EL (cell line): ENCODE results near the gene TMSB4X.
A peak's percentile ranks its signal among the peaks of the same experiment; 100 is the strongest.
"Not testable (repeated sequence)": the region's sequence is repeated elsewhere in the genome, so short reads cannot be mapped to it uniquely, and the experiment has no call there.

Source experiments
- DNase-seq: peaks from one replicate; pipeline ENCODE4 v3.0.0-alpha.2; 2016

The TMSB4X gene

DNA sequence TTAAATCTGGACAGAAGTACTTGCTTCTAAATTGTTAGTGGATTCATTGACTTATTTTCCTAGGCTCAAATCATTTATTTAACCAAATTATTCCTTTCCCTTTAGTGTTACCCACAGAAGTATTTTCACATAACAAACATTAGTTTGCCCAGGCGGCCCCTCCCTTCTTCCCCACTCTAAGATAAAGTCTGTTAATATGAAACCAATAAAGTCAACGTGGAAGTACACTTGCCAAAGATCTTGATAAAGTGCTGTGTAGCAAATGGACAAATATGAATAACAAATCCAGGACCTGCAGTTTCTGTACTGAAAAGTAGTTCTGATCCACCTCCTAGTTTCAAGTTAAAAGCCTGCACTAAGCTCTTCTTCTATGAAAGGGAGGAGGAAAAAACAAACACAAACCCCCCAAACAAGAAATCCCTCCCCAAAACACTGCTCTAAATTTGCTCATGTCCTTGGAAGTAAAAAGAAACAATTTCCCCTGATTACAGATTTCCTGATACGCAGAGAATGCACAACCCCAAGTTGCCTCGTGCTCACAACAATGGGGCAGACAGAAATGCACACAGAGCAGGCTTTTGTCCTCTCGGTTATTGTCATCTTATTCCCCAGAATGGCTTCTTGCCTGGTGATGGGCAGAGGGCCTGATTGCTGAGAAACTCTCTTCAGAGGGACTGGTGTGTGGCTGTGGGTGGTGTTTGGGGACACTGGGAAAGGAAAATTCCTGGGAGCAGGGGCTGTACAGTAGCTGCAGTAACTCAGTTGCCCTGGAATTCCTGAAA is 23.2 kb downstream of the TMSB4X start:
- DNase-seq = no peak

DNA sequence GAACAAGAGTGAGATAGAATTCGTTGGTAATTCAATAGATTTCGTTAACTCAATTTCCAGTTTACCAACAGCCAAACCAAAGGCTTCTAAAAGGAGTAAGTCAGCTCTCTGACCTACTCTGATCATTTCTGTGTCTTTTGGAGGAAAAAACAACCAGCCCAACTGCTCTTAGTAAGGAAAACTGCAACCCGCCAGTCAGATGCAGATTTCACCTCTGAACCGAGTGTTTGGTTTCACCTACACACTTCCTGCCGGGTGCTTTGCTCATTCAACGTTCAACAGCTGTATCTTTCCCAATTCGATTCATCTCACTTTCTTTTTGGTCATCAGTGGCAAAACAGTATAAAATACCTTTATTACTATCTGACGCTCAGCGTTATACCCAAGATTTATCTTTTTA is 24.5 kb downstream of the TMSB4X start:
- no peak for DNase-seq

DNA sequence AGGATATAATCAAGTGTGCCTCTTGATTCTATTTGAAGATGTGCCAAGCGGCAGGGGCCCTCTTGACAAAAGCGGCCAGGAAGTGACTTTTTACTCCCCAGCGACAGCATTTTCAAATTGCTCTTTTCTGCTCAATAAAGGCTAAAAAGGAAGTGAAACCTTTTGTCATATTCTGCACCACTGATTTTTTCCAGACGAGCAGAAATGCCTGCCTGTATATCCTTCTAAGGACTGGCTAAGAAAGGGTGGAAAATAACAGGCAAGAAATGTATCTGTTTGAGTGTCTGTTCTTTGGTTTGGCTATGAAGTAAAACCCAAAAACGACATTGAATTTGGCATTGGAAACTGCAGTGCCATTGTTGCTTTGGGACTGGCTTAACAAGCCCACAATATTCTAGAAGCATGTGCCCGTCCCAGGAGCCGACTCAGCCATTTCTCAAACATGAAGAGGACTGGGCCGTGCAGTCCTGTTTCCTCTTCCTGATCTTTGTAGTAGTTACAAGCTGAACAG is 25.4 kb downstream of the TMSB4X start:
- no peak for DNase-seq

DNA sequence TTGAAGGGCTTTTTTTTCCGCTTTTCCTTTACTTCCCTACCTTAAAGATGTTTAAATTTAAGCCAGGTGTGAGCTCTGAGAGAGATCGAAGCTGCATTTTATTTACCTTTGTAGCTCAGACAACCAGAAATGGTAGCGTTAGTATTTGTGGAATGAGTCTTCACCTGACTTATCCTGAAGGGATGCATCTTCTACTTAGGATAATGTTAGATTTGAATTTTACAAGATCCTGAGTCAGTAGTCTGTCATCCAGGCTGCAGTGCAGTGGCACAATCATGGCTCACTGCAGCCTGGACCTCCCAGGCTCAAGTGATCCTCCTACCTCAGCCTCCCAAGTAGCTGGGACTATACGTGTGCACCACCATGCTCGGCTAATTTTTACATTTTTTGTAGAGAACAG is 26.2 kb downstream of the TMSB4X start:
- no peak for DNase-seq

DNA sequence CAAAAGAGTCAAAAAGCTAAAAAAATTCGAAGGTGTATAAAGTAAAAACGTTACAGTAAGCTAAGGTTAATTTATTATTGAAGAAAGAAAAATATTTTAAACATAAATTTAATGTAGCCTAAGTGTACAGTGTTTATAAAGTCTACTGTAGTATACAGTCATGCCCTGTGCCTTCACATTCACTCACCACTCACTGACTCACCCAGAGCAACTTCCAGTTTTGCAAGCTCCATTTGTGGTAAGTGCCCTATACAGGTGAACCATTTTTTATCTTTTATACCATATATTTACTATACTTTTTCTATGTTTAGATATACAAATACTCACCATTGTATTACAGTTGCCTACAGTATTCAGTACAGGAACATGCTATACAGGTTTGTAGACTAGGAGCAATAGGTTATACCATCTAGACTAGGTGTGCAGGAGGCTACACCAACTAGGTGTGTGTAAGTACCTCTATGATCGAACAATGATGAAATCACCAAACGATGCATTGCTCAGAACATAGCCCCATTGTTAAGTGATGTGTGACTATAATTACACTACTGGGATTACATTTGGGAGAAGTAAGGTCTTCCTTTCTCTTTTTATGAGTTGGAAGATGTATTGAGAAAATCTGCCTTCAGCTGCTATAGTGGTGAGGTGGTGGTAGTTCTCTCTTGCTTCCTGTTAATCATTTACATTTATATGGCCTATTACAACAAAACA is 27.2 kb downstream of the TMSB4X start:
- DNase-seq = no peak

DNA sequence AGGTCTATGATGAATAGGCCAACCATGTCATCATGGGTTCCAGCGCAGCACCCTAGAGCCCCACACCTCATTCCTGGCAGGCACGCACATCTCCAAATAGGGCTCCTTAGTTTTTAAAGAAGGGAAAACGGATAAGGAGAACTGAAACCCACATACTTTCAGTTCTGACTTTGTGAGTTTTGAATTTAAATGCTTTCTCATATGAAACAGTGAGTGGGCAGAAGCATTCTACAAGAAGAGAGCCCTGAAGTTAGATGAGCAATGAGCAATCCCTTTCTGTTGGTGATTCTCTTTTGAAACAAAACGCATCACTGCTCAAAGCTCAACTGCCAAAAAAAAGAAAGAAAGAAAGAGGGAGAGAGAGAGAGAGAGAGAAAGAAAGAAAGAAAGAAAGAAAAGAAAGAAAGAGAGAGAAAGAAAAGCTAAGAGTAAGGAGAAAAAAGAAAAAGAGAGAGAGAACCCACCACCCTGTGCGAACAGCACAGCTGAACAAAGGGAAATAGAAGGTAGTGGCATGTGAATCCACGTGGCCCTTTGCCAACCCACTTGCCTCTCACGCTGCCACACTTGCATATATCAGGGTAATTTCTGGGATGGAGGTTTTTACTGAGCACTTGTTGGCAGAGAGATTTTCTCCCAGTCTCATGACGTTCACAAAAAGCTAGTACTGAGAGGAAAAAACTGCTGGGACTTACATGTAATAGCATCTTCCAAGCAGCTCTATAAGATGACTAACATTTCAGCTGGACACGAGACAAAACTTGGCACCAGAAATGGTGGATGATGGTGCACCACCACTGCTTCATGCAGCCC is 31.0 kb downstream of the TMSB4X start:
- no peak for DNase-seq

DNA sequence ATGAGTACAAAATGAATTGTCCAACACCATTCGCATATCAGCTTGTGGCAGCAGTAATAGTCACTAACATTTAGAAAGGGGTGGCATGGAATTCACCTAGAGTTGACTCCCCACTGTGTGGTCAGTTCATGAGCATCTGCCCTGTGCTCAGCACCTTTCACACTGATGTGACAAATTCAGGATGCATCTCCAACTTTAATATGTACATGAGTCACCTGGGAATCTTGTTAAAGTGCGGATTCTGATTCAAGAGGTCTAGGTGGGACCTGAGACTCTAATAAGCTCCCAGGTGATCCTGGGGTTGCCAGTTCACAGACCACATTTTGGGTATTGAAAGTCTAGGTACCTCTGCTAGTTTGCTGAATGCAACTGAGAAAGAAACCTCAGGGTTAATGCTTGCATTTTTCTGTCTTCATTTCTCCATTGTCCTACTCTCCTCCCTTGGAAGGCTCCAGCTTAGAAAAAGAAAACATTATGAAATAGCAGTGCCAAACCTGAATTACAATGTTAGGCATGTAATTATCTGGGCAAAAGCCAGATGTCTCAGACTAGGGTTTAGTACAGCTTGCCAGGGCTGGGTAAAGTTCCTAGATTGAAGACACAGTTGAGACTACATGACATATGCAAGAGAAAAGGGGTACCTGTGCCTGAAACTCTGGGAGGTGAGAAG is 32.7 kb downstream of the TMSB4X start:
- DNase-seq = peak; percentile 41

DNA sequence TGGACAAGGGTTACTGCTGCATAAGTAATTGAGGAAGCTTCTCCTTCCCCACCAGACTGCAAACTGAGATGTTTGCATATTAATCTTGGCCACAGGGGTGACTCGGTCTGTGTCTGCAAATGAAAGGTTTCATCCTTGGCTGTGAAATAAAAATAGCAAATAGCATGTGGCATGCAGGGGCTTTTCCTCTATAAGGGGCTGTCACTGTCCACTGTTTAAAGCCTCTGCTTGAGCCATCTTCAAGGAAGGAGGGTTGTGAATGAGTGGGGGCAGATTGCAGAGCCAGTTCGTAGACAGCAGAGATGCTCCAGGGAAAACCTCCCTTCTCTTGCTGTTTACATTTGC is 33.3 kb downstream of the TMSB4X start:
- DNase-seq = no peak

DNA sequence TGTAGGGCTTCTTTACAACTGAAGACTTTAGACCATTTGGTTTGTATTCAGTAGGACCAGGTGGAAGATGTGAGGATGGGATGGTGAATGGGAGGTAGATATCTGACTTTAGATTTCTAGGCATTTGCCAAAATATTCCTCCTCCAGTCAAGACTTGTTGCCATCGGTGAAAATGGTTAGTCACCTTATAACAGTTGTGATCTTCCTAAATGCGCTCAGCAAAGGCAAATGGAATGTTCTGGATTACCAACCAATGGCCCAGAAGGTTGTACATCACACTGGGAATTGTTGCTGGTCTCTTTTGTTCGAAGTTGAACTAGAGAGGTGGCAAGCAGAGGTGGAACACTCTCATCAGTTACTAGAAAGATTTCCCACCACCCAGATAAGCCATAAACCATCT is 33.9 kb downstream of the TMSB4X start:
- DNase-seq = no peak

DNA sequence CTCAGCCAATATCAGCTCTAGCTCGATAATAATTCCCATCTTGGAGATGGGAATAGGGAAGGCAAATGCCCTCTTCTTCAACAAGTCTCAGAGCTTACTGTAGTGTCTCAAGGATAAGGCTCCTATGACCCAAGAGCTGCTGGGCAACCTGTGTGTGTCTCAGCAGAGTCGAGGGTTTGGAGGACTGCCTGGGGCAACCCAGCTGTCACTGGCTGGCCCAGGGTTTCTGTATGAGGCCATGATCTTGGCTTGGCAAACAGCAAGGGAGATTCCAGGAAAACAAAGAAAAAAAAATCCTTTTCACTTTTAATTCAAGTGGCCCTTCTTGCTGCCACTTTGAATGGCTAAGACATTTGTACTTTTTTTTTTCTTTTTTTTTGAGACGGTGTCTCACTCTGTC is 34.4 kb downstream of the TMSB4X start:
- DNase-seq = peak; percentile 20

DNA sequence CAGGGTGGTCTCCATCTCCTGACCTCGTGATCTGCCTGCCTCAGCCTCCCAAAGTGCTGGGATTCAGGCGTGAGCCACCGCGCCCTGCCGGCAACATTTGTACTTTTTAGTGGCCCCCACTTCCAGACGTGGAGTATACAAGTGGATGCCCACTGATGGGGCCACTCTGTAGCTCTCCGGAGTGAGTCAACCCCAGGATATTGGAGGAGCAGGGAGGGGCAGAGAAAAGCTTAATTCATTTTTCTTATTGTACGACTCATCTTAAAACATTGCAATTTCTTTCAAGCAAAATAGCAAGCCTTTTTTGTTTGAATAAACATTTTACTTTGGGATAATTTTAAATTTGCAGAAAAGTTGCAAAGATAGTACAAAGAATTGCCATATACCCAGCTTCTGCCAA is 34.9 kb downstream of the TMSB4X start:
- DNase-seq = peak; percentile 42

DNA sequence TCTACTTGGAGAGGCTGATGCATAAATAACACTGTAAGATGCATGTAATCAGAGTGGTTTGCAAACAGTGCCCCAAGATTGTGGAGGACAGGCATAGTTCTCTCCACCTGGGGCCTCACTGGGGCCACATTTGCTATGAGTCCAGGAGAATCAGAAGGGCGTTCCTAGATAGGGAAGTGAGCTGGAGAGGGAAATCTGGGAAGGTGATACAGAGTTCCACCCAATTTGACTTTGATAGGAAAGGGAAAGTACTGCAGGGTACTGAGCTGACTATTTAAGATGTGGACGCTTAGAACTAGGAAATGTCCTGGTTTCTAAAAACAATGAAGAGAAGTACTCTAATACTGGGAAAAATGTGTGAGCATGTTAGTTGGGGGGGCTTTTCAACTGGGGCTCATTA is 35.6 kb downstream of the TMSB4X start:
- no peak for DNase-seq

DNA sequence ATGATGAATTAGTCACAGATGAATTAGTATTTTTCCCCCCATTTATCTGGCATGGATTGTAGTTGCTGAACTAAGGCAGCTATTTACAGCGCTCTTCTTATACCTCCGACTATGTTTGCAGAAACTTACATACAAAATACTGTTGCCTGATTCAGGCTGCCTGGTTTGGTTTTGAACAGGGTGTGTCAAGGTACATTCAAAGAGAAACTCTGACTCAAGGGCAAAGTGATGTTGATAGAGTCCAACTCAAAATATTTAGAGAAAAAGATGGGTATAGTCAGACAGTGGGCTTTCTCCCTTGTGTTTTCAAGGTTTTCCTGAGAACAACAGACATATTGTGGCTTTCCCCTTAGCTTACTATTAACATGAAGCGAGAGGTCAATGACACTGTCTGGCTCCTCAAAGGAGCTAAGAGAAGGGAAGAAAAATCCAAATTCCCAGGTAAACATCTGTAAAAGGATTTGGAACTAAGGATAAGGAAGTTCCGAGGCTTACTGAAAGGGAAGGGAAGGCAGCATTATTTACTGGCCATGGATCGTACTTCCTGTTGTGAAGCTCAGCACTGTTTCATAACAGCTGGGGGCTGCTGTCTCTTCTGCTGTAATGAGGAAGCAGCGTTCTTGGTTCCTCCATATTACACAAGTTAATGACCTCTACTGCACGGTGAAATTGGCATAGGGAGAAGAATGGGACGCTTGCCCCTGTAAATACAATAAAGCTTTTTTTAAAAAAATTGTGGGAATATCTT is 38.6 kb downstream of the TMSB4X start:
- no peak for DNase-seq

DNA sequence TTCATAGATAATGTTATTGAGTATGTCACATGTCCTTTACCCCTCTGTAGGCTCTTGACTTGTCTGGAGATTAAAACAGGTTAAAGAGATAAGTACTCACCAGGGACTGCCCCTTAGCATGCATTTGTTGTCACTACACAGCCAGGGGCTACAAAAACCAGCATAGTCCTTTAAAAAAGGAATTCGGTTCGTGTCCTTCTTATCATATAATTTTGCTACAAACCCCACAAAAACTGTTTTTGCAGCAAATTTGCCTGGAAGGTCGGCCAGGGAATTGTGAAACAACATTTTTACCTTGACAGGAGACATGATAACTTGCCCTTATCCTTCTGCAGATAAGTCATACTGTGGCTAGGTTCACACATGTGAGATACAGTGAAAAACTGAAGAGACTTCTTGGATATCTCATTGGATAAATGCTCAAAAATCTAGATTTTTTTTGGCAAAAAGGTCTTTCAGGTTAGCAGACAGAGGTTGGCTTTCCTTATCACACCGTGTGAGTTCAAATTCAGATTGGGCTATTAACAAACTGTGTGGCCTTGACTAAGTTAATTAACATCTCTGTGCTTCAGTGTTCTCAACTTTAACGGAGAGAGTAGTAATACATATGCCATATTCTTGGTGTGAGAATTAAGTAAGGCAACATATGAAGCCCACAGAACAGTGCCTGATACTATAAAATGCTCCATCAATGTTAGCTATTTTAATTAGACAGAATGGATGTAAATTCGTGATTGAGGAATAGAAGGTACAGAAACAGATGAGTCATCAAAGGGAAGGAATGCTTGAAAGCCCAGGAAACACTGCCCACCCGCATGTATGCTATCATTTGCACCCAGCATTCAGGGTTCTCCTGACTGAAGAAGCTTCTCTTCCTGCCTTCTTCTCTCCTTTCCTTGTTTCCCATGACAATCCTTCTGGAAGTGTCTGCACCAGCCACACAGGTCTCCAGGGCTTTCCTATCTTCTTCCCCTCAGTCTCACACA is 39.5 kb downstream of the TMSB4X start:
- peak; percentile 48 for DNase-seq

DNA sequence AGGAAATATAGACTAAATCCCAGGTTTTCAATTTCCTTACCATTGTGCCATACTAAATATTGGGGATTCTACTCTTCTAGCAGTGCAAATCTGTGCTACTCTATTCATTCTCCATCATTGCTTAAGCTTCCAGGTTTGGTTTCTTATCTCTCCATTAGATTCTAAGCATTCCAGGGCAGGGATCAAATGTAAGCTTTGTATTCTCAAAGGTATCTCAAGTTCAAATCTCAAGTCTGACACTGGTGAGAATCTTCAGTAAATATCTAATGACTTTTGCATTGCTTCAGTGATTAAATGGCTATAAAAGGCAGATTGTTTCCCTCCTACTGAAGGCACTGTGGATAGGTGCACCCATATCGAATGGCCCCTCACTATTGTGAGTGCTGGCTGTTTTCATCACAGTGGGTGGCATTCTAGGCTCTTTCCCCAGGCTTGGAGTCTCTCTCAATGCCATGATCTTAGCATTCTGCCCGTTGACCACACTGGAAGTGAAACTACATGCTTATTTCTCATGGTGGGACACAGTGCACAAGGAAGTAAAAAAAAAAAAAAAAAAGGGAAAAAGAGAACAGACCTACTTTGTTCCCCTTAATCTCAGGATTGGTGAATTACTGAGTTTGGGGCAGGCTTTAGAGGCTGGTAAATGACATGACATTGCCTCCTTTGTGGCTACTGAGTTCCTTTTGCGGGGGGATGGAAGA is 40.8 kb downstream of the TMSB4X start:
- DNase-seq = no peak

DNA sequence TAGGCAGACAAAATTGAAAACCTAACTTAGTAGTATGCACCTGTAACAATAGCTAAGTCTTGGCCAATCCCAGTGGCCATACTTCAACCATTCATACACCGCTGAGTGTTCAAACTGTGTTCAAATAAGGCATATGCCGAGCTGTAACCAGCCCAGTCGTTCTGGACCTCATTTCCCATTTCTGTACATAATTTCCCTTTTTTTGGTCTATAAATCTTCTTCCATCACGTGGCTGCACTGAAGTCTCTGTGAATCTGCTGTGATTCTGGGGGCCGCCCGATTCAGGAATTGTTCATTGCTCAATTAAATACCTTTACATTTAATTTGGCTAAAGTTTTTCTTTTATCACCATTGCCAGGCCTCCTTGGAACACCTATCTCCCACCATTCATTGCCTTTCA is 41.8 kb downstream of the TMSB4X start:
- not testable (repeated sequence) for DNase-seq

DNA sequence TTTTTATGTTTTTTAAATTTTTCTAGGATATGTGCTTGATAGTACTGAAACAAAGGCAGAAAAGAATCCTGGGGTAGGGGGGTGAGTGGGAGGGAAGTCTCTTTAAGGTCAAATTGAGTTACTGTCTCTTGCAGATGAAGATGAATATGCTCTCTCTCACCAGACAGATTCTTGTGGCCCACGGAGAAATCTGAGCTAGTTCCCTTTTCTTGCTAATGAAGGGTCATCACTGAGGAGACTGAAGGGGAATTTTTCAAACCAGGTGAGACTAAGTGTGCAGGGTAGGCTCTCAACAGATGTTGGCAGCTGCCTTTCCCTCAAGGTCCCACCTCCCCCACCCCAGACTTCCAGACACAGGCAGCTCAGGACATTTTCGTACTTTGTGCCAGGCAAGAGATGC is 48.0 kb downstream of the TMSB4X start:
- DNase-seq = no peak

DNA sequence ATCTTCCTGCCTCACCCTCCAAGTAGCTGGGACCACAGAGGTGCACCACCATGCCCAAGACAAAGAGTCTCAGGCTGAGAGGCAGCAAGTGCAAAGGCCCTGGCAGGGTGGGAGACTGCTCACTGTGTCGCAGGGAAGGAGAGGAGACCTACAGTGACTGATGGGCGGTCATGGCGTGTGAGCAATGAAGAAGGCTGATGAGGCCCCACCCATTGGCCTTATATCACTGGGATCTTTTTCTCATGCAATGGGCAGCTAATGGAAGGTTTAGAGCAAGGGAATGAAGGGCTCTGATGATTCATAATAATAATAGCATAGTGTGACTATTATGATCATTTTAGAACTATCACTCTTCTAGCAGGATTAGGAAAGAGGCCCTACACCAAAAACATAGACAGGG is 48.7 kb downstream of the TMSB4X start:
- DNase-seq = no peak

DNA sequence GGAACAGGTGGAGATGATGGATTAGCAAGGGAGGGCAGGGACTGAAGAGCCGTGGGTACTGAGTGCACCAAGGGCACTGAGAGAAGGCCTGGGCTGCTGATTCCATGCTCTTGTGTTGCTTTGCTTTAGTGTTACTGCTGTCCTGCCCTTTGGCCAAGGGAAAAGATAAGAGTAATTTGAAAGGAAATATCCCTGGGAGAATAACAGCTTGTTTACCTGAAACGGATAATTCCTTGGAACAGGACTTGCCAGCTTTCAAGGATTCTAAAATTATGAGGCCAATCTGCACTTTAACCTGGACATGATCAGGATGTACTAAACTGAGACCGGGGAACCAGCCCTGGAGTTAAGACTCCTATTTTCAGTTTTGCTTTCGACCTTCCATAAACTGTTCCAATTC is 49.1 kb downstream of the TMSB4X start:
- no peak for DNase-seq

DNA sequence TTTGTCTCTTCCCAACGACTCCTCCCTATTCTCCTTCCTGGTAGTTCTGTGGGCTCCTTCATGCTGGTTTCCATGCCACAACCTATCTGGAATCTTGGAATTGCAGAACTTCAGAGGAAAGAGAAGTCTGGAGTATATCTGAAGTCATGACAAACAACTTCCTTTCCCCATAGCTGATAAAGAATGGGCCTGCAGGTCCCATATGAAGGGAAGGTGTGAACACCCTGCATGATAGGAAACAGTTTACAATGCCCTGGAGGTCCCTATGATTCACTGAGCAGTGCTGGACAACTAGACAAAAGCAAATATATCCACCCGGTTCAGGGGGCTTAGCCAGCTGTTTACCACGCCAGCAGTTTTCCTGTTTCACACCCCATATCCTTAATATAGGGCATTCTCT is 50.1 kb downstream of the TMSB4X start:
- DNase-seq = no peak
